SK-N-SH (cell line): Measurements from ENCODE around the gene C1orf159.

Experiments used
- CTCF ChIP-seq: fragments of 200-600 bp; sonication (generic); IDR thresholded peaks from 2 replicates; pipeline ENCODE4 v1.6.1; 2017; ENCODE audit warnings: antibody characterized with exemption, mild to moderate bottlenecking, moderate library complexity
- ELF1 ChIP-seq: IDR thresholded peaks from 2 replicates; pipeline ENCODE4 v1.4.0; 2012
- EP300 ChIP-seq, 2 experiments: IDR thresholded peaks; 2 replicates each; pipeline versions ENCODE4 v1.4.0 to v1.6.1; 2012; ENCODE audit warnings: borderline replicate concordance in 1 of 2, low read depth in 1 of 2, low read length in 1 of 2
- EZH2phosphoT487 ChIP-seq: fragments of 200-600 bp; sonication (generic); IDR thresholded peaks from 2 replicates; pipeline ENCODE4 v1.6.1; 2017; ENCODE audit warnings: low read depth, mixed run types, mild to moderate bottlenecking, antibody characterized with exemption, moderate library complexity, borderline replicate concordance
- GABPA ChIP-seq: IDR thresholded peaks from 2 replicates; pipeline ENCODE4 v1.4.0; 2012; ENCODE audit warnings: low read depth, mild to moderate bottlenecking
- MAX ChIP-seq: IDR thresholded peaks from 2 replicates; pipeline ENCODE4 v1.4.0; 2012; ENCODE audit warnings: low read depth
- MXI1 ChIP-seq: IDR thresholded peaks from 2 replicates; pipeline ENCODE4 v1.6.1; 2012; ENCODE audit warnings: mild to moderate bottlenecking, low read depth, low read length, improper control_type of control experiment
- NFIC ChIP-seq: IDR thresholded peaks from 2 replicates; pipeline ENCODE4 v1.4.0; 2012; ENCODE audit warnings: borderline replicate concordance
- NRF1 ChIP-seq: IDR thresholded peaks from 2 replicates; pipeline ENCODE4 v1.6.1; 2012; ENCODE audit warnings: low read depth, mild to moderate bottlenecking, low read length
- REST ChIP-seq: IDR thresholded peaks from 2 replicates; pipeline ENCODE4 v1.6.1; 2012; ENCODE audit warnings: mild to moderate bottlenecking, low read depth, low read length, moderate library complexity
- RFX5 ChIP-seq: IDR thresholded peaks from 2 replicates; pipeline ENCODE4 v1.6.1; 2012; ENCODE audit warnings: mild to moderate bottlenecking, improper control_type of control experiment, low read length
- SIN3A ChIP-seq: IDR thresholded peaks from 2 replicates; pipeline ENCODE4 v1.6.1; 2012; ENCODE audit warnings: low read depth, mild to moderate bottlenecking, low read length, moderate library complexity, borderline replicate concordance
- TEAD4 ChIP-seq: IDR thresholded peaks from 2 replicates; pipeline ENCODE4 v1.4.0; 2012; ENCODE audit warnings: mild to moderate bottlenecking, borderline replicate concordance; ENCODE audit not compliant: insufficient read depth
- YY1 ChIP-seq: IDR thresholded peaks from 2 replicates; pipeline ENCODE4 v1.4.0; 2012; ENCODE audit warnings: low read depth, mild to moderate bottlenecking

- TF ChIP-seq CTCF, result no peak
- TF ChIP-seq NRF1, result no peak
- no peak for TF ChIP-seq MAX
- TF ChIP-seq REST, result no peak
- TF ChIP-seq MXI1, result no peak
- no peak for TF ChIP-seq EP300 (IDR thresholded peaks at IDR 0.05; ENCODE audit: borderline replicate concordance in 1 of 2, low read depth in 1 of 2, low read length in 1 of 2)
- no peak for TF ChIP-seq NFIC
- TF ChIP-seq SIN3A, result no peak
- no peak for TF ChIP-seq RFX5
- no peak for TF ChIP-seq EZH2phosphoT487
- no peak for TF ChIP-seq GABPA
- no peak for TF ChIP-seq ELF1
- no peak for TF ChIP-seq TEAD4
- no peak for TF ChIP-seq YY1
Observed at GRCh38 chr1:1164701-1165451, 49.0 kb upstream of the C1orf159 start.
